GF-D8 (cell line): ENCODE measurements around the gene GNAI1.
"Not testable (repeated sequence)": the region's sequence is repeated elsewhere in the genome, so short reads cannot be mapped to it uniquely, and the experiment has no call there.

Source experiments
- DNase-seq: peaks from one replicate; lab custom pipeline; 2025; lab: John Stamatoyannopoulos, UW

Gene GNAI1

GRCh38 chr7:80133361-80134114 is 1.1 kb upstream of the GNAI1 start:
- DNase-seq: no peak

- DNase-seq: no peak
These were observed 506 bp upstream of the GNAI1 start for GRCh38 chr7:80134115-80134535.

- no peak for DNase-seq
These were observed 876 bp downstream of the GNAI1 start for GRCh38 chr7:80135309-80136104.

- DNase-seq: no peak
These were observed 1.8 kb downstream of the GNAI1 start for GRCh38 chr7:80136261-80137055.

GRCh38 chr7:80137410-80137809 is 2.8 kb downstream of the GNAI1 start:
- no peak for DNase-seq

- DNase-seq: no peak
These were observed 4.6 kb downstream of the GNAI1 start for GRCh38 chr7:80139236-80139635.

GRCh38 chr7:80140388-80140787 is 5.8 kb downstream of the GNAI1 start:
- DNase-seq: no peak

- DNase-seq: no peak
These were observed 6.7 kb downstream of the GNAI1 start for GRCh38 chr7:80141376-80141775.

GRCh38 chr7:80142853-80143580 is 8.4 kb downstream of the GNAI1 start:
- DNase-seq: no peak

- DNase-seq: no peak
These were observed 11.3 kb downstream of the GNAI1 start for GRCh38 chr7:80145780-80146422.

GRCh38 chr7:80146545-80147182 is 12.0 kb downstream of the GNAI1 start:
- DNase-seq: no peak

GRCh38 chr7:80147543-80148391 is 13.1 kb downstream of the GNAI1 start:
- DNase-seq: no peak

GRCh38 chr7:80150611-80151273 is 16.1 kb downstream of the GNAI1 start:
- no peak for DNase-seq

- no peak for DNase-seq
These were observed 16.6 kb downstream of the GNAI1 start for GRCh38 chr7:80151274-80151665.

GRCh38 chr7:80153446-80153845 is 18.8 kb downstream of the GNAI1 start:
- DNase-seq: no peak

- no peak for DNase-seq
These were observed 20.2 kb downstream of the GNAI1 start for GRCh38 chr7:80154656-80155333.

GRCh38 chr7:80155374-80155773 is 20.7 kb downstream of the GNAI1 start:
- DNase-seq: no peak

GRCh38 chr7:80157770-80158169 is 23.1 kb downstream of the GNAI1 start:
- not testable (repeated sequence) for DNase-seq

- no peak for DNase-seq
These were observed 25.2 kb downstream of the GNAI1 start for GRCh38 chr7:80159802-80160201.
